Peyer's patch (tissue), 4 donors: Measurements from ENCODE around the gene SCN3B.

ENCODE experiments used
- POLR2A ChIP-seq, 2 donors: fragments of 450-650 bp; IDR thresholded peaks; one replicate each; pipeline ENCODE4 v1.5.1; 2017; ENCODE audit warnings: antibody characterized with exemption in 2 of 2, mild to moderate bottlenecking in 2 of 2, moderate library complexity in 2 of 2
- TF ChIP-seq, protein P1 (sequence below), 6 experiments: fragments of 450-650 bp in 4 of 6; fragments of 200-600 bp in 2 of 6; sonication (generic) in 1 of 6; IDR thresholded peaks; one replicate each; pipeline ENCODE4 v1.5.1; 2017 to 2019; ENCODE audit warnings: antibody characterized with exemption in 6 of 6, mild to moderate bottlenecking in 3 of 6, moderate library complexity in 1 of 6

DNA sequence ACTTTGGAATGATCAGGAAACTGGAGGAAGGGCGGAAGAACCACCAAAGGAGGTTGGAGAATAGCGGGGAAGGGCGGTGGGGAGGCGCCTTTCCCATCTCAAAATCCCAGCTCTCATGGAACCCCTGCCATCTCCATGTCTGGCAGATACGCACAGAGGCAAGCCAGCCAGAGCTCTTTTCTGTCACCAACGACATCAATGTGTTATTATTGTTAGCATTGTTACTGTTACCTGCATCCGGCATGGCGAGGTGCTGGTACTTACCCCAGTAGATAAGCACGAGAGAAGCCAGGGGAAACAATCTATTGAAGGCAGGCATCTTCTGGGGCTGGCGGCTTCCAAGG lies 969 bp downstream of the SCN3B start:
- no peak for TF ChIP-seq POLR2A (IDR thresholded peaks at IDR 0.05)
- TF ChIP-seq, protein P1, sequence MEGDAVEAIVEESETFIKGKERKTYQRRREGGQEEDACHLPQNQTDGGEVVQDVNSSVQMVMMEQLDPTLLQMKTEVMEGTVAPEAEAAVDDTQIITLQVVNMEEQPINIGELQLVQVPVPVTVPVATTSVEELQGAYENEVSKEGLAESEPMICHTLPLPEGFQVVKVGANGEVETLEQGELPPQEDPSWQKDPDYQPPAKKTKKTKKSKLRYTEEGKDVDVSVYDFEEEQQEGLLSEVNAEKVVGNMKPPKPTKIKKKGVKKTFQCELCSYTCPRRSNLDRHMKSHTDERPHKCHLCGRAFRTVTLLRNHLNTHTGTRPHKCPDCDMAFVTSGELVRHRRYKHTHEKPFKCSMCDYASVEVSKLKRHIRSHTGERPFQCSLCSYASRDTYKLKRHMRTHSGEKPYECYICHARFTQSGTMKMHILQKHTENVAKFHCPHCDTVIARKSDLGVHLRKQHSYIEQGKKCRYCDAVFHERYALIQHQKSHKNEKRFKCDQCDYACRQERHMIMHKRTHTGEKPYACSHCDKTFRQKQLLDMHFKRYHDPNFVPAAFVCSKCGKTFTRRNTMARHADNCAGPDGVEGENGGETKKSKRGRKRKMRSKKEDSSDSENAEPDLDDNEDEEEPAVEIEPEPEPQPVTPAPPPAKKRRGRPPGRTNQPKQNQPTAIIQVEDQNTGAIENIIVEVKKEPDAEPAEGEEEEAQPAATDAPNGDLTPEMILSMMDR (IDR thresholded peaks at IDR 0.05): no peak
